Measurements from ENCODE around the gene GCDH.
"Not testable (repeated sequence)": the region's sequence is repeated elsewhere in the genome, so short reads cannot be mapped to it uniquely, and the experiment has no call there.

GCDH gene

GRCh38 chr19:12890787-12891552, at the start of gene GCDH:
Gene GCDH (plus strand): TSS chr19:12891160. CDS start chr19:12891305, 145 bp downstream.
- TF ChIP-seq, protein P1, sequence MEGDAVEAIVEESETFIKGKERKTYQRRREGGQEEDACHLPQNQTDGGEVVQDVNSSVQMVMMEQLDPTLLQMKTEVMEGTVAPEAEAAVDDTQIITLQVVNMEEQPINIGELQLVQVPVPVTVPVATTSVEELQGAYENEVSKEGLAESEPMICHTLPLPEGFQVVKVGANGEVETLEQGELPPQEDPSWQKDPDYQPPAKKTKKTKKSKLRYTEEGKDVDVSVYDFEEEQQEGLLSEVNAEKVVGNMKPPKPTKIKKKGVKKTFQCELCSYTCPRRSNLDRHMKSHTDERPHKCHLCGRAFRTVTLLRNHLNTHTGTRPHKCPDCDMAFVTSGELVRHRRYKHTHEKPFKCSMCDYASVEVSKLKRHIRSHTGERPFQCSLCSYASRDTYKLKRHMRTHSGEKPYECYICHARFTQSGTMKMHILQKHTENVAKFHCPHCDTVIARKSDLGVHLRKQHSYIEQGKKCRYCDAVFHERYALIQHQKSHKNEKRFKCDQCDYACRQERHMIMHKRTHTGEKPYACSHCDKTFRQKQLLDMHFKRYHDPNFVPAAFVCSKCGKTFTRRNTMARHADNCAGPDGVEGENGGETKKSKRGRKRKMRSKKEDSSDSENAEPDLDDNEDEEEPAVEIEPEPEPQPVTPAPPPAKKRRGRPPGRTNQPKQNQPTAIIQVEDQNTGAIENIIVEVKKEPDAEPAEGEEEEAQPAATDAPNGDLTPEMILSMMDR (IDR thresholded peaks at IDR 0.05; ENCODE audit: borderline replicate concordance, control extremely low read depth, extremely low read depth, insufficient read depth, missing control alignments), result no peak
- in situ Hi-C loops (cut with MboI; ENCODE audit: low sequenced_read_pairs, unreplicated experiment), result no loop called here
- DNase-seq (ENCODE audit: low spot score), result peak; percentile 97

- in situ Hi-C loops (cut with MboI; ENCODE audit: low sequenced_read_pairs, unreplicated experiment), result no loop called here
- DNase-seq (ENCODE audit: low spot score), result no peak
- TF ChIP-seq, protein P1 (IDR thresholded peaks at IDR 0.05; ENCODE audit: borderline replicate concordance, control extremely low read depth, extremely low read depth, insufficient read depth, missing control alignments), result no peak
Observed at GRCh38 chr19:12842511-12842910, 48.4 kb upstream of the GCDH start.

- DNase-seq (ENCODE audit: low spot score), result no peak
- in situ Hi-C loops (cut with MboI; ENCODE audit: low sequenced_read_pairs, unreplicated experiment), result no loop called here
- TF ChIP-seq, protein P1 (IDR thresholded peaks at IDR 0.05; ENCODE audit: borderline replicate concordance, control extremely low read depth, extremely low read depth, insufficient read depth, missing control alignments), result no peak
Observed at GRCh38 chr19:12843328-12843727, 47.6 kb upstream of the GCDH start.

- TF ChIP-seq, protein P1 (IDR thresholded peaks at IDR 0.05; ENCODE audit: borderline replicate concordance, control extremely low read depth, extremely low read depth, insufficient read depth, missing control alignments), result no peak
- no peak for DNase-seq (ENCODE audit: low spot score)
- in situ Hi-C loops (cut with MboI; ENCODE audit: low sequenced_read_pairs, unreplicated experiment), result no loop called here
Observed at GRCh38 chr19:12843999-12844732, 46.8 kb upstream of the GCDH start.

DNA sequence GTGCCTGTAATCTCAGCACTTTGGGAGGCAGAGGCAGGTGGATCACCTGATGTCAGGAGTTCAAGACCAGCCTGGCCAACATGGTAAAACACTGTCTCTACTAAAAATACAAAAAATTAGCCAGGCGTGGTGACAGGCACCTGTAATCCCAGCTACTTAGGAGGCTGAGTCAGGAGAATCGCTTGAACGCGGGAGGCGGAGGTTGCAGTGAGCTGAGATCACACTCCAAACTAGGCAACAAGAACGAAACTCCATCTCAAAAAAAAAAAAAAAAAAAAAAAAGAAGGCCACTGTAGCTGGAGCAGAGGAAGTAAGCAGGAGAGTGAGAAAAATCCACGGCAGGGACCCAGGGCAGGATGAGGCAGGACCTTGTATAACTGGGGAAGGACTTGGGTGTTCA, 44.3 kb upstream of the GCDH start:
- DNase-seq (ENCODE audit: low spot score); in situ Hi-C loops (cut with MboI; ENCODE audit: low sequenced_read_pairs, unreplicated experiment): not testable (repeated sequence)

DNA sequence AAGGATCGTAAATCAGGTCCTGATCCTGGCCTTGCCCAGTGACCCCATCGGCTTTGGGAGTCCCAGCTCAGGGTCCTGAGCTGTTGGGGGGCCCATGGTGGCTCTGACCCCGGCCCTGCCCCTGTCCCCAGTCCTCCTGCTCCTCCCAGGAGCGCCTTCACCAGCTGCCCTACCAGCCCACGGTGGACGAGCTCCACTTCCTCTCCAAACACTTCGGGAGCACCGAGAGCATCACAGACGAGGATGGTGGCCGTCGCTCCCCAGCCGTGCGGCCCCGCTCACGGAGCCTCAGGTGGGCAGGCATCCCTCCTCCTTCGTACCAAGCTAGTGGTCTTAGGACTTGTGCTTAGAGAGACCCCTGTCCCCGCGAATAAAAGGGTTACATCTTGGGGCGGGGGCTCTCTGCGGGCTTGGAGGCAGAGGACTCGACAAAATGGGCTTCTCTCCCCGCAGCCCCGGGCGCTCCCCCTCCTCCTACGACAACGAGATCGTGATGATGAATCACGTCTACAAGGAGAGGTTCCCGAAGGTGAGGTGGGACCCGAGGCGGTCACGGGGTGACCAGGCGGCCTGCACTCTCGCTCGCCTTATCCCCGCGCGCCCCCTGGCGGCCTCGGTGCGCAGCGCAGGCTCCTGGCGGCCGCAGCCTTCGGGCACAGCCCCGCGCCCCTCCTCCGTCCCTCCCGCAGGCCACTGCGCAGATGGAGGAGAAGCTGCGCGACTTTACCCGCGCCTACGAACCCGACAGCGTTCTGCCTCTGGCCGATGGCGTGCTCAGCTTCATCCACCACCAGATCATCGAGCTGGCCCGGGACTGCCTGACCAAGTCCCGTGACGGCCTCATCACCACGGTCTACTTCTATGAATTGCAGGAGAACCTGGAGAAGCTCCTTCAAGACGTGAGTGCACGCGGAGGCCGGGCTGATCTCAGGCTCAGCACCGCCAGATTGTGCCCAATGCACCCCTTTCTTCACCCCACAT, 43.5 kb upstream of the GCDH start:
- TF ChIP-seq, protein P1 (IDR thresholded peaks at IDR 0.05; ENCODE audit: borderline replicate concordance, control extremely low read depth, extremely low read depth, insufficient read depth, missing control alignments), result peak; percentile 100
- DNase-seq (ENCODE audit: low spot score), result peak; percentile 95
- in situ Hi-C loops (cut with MboI; ENCODE audit: low sequenced_read_pairs, unreplicated experiment), result no loop called here
